ENCODE measurements around the gene NPIPA5. TPM values are rescaled to one million over a fixed set of nuclear protein-coding genes. Genes with fewer than 3 reads are reported as not detected.
"Not testable (repeated sequence)": the region's sequence is repeated elsewhere in the genome, so short reads cannot be mapped to it uniquely, and the experiment has no call there.

NPIPA5 gene
- total RNA-seq: 10 to 100 TPM in 1 of 4 donors, 1 to 10 TPM in 3; 5.0 to 18.5 (median 6.7) TPM
- polyA plus RNA-seq: 16.5 TPM
- long read RNA-seq, donor 1: 0 reads
- long read RNA-seq, donor 2: 0 reads
- long read RNA-seq, donor 3: 0 reads
- long read RNA-seq, donor 4: 0 reads

DNA sequence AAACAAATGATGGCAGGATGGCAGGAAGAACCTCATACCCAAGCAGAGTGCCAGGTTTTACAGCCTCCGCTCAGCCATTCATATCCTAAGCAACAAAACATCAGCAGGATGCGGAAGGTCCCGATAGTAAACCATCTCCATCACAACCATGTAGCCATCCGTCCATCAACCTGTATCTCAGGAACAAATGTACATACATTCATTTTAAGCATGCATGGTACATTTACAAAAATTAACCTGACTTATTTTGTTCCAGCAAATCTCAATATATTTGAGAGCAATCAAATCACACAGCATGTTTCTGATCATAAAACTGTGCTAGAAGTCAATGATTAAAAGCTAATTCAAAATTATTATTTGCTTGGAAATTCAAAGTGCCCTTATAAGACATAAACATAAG, at the start of gene NPIPA5:
Gene NPIPA5 (minus strand): TSS at position 101 of the 400 bp plus-strand sequence. CDS start 0 bp downstream, at position 101.
- intact Hi-C loops (cut with DNase I); H3K27ac ChIP-seq (ENCODE audit: low read length); ATAC-seq; DNase-seq; H3K9me3 ChIP-seq (ENCODE audit: control insufficient read depth, low read length); H3K27me3 ChIP-seq (ENCODE audit: control insufficient read depth, insufficient read depth); H3K4me1 ChIP-seq (ENCODE audit: control insufficient read depth, insufficient read depth, low read length); H3K4me3 ChIP-seq (ENCODE audit: low read length): not testable (repeated sequence)
- 96% methylated on average over 4 of the region's 4 CpGs for WGBS

DNA sequence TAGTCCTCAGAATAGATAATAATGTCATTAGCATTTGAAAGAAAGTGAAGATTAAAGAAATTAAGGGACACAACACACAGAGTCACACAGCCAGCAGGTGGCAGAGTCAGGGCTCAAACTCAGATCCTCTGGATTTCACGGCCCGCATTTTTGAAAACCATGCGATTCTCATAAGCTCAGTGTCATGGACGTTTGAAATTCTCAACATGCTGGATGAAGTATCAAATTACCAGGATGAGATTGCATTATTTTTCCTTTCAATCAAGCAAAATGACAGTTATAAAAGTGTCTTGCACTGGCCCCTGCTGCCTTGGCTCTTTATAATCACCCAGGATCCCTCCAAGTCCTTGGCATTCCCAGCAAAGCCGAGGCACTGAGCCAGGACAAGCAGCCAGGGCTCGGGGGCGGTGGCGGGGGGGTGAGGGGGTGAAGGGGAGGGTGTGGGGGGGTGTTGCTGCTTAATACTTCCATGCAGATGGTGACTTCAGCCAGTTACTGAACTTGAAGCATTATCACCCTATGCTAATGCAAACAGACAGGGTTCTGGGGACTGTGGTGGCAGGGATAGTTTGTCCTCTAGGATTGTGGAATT, 49.6 kb upstream of the NPIPA5 start:
- H3K4me1 ChIP-seq (ENCODE audit: control insufficient read depth, insufficient read depth, low read length): no peaks in the 10 kb centered on the region
- ATAC-seq: peak; percentile 91
- H3K27ac ChIP-seq (ENCODE audit: low read length): no peak overlapping the region
- intact Hi-C loops (cut with DNase I): loop anchor here in 3 of 4 donors (5.0 to 10.0 kb wide), 2 partner anchors 125 to 277 kb away; no protein-coding TSS in a partner anchor
- H3K9me3 ChIP-seq (ENCODE audit: control insufficient read depth, low read length): no peaks in the 10 kb centered on the region
- WGBS: 4% methylated on average over 8 of the region's 8 CpGs
- peak; percentile 78 to 89 (median 88) for DNase-seq
- H3K4me3 ChIP-seq (ENCODE audit: low read length): peak overlapping the region; percentile 38
- H3K27me3 ChIP-seq (ENCODE audit: control insufficient read depth, insufficient read depth): no peaks in the 10 kb centered on the region

DNA sequence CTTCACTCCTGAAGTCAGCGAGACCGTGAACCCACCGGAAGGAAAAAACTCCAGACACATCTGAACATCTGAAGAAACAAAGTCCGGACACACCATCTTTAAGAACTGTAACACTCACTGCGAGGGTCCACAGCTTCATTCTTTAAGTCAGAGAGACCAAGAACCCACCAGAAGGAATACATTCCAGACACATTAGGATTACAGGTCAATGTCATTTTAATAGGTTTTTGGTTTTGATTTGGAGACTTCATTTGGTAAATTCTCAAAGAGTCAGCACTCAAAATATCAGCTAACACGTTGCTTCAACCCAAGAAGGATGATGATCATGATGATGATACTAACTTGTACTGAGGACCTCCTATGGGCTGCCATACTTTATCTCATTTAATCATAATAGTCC, 48.7 kb upstream of the NPIPA5 start:
- intact Hi-C loops (cut with DNase I): loop anchor here in 3 of 4 donors (5.0 to 10.0 kb wide), 2 partner anchors 126 to 278 kb away; no protein-coding TSS in a partner anchor
- Histone ChIP-seq H3K4me3 (ENCODE audit: low read length) (no peak overlapping the region), H3K27me3 (ENCODE audit: control insufficient read depth, insufficient read depth) (no peaks in the 10 kb centered on the region), H3K27ac (ENCODE audit: low read length) (no peak overlapping the region), H3K4me1 (ENCODE audit: control insufficient read depth, insufficient read depth, low read length) (no peaks in the 10 kb centered on the region), H3K9me3 (ENCODE audit: control insufficient read depth, low read length) (no peaks in the 10 kb centered on the region)
- no peak for ATAC-seq
- WGBS: 84% methylated on average over 6 of the region's 6 CpGs
- no peak for DNase-seq

DNA sequence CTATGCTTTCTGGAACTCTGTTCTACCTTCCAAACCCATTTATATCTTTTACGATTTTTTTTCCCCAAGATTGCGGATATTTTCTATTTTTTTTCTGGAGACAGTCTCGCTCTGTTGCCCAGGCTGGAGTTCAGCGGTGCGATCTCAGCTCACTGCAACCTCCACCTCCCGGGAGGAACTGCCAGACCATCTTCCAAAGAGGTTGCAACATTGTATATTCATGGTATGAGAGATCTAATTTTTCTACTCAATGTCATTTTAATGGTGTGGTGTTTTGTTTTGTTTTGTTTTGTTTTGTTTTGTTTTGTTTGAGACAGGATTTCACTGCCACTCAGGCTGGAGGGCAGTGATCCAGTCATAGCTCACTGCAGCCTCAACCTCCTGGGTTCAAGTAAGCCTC, 47.8 kb upstream of the NPIPA5 start:
- H3K9me3 ChIP-seq (ENCODE audit: control insufficient read depth, low read length): no peaks in the 10 kb centered on the region
- WGBS: 76% methylated on average over 6 of the region's 6 CpGs
- H3K4me1 ChIP-seq (ENCODE audit: control insufficient read depth, insufficient read depth, low read length): no peaks in the 10 kb centered on the region
- no peak for ATAC-seq
- intact Hi-C loops (cut with DNase I): loop anchor here in 3 of 4 donors (5.0 to 10.0 kb wide), 2 partner anchors 126 to 279 kb away; no protein-coding TSS in a partner anchor
- DNase-seq: no peak
- no peak overlapping the region for H3K4me3 ChIP-seq (ENCODE audit: low read length)
- H3K27me3 ChIP-seq (ENCODE audit: control insufficient read depth, insufficient read depth): no peaks in the 10 kb centered on the region
- H3K27ac ChIP-seq (ENCODE audit: low read length): no peak overlapping the region

DNA sequence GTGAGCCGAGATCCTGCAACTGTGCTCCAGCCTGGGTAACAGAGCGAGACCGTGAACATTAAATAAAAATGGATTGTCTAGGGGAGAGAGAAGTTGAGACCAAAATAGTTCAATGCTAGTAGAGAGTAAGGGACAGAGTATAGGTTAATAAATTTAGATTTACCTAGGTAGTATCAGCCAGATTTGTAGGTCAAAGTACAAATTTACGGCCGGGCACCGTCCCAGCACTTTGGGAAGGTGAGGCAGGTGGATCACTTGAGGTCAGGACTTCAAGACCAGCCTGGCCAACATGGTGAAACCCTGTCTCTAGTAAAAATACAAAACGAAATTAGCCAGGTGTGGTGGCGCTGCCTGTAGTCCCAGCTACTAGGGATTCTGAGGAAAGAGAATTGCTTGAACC, 44.1 kb upstream of the NPIPA5 start:
- intact Hi-C loops (cut with DNase I): loop anchor here in 3 of 4 donors (10.0 kb wide), 1 partner anchor 283 kb away; no protein-coding TSS in a partner anchor
- H3K4me3 ChIP-seq (ENCODE audit: low read length): no peak overlapping the region
- WGBS: 82% methylated on average over 8 of the region's 8 CpGs
- no peaks in the 10 kb centered on the region for H3K9me3 ChIP-seq (ENCODE audit: control insufficient read depth, low read length)
- no peak overlapping the region for H3K27ac ChIP-seq (ENCODE audit: low read length)
- no peak for DNase-seq
- H3K4me1 ChIP-seq (ENCODE audit: control insufficient read depth, insufficient read depth, low read length): no peaks in the 10 kb centered on the region
- no peak for ATAC-seq
- no peaks in the 10 kb centered on the region for H3K27me3 ChIP-seq (ENCODE audit: control insufficient read depth, insufficient read depth)

DNA sequence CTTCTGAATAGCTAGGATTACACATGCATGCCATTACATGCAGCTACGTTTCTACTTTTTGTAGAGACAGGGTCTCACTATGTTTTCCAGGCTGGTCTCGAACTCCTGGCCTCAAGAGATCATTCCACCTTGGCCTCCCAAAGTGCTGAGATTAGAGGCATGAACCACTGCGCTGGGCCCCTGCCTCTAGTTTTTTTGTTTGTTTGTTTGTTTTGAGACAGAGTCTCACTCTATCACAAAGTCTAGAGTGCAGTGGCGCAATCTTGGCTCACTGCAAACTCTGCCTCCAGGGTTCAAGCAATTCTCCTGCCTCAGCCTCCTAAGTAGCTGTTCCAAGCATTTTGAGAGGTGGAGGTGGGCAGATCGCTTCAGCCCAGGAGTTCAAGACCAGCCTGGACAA, 43.6 kb upstream of the NPIPA5 start:
- H3K4me1 ChIP-seq (ENCODE audit: control insufficient read depth, insufficient read depth, low read length); DNase-seq; H3K9me3 ChIP-seq (ENCODE audit: control insufficient read depth, low read length); H3K27ac ChIP-seq (ENCODE audit: low read length); ATAC-seq; H3K27me3 ChIP-seq (ENCODE audit: control insufficient read depth, insufficient read depth); H3K4me3 ChIP-seq (ENCODE audit: low read length): not testable (repeated sequence)
- WGBS: 80% methylated on average over 5 of the region's 5 CpGs
- intact Hi-C loops (cut with DNase I): loop anchor here in 3 of 4 donors (10.0 kb wide), 1 partner anchor 283 kb away; no protein-coding TSS in a partner anchor

DNA sequence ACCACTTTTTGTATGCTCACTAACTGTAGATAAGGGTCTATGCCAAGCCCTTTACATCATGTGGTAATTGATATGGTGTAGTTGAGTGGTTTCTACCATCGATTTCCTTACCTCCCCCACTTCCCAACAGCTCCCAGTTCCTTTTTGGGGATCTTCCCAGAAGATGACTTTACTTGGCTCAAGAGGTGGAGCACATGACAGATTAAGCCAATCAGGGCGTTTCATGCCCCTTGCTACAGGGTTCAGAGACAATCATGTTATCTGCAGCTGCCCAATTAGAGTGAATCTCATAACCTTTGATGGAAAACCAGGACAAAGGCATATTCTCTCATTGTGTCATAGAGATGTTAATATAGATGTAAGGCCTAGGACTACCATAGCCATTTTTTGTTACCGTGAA, 40.1 kb upstream of the NPIPA5 start:
- intact Hi-C loops (cut with DNase I): no loop called here
- WGBS: 75% methylated on average over 3 of the region's 3 CpGs
- H3K27ac ChIP-seq (ENCODE audit: low read length): no peak overlapping the region
- ATAC-seq (no peak), DNase-seq (no peak)
- H3K4me3 ChIP-seq (ENCODE audit: low read length): no peak overlapping the region
- no peaks in the 10 kb centered on the region for H3K9me3 ChIP-seq (ENCODE audit: control insufficient read depth, low read length)
- no peaks in the 10 kb centered on the region for H3K4me1 ChIP-seq (ENCODE audit: control insufficient read depth, insufficient read depth, low read length)
- no peaks in the 10 kb centered on the region for H3K27me3 ChIP-seq (ENCODE audit: control insufficient read depth, insufficient read depth)

DNA sequence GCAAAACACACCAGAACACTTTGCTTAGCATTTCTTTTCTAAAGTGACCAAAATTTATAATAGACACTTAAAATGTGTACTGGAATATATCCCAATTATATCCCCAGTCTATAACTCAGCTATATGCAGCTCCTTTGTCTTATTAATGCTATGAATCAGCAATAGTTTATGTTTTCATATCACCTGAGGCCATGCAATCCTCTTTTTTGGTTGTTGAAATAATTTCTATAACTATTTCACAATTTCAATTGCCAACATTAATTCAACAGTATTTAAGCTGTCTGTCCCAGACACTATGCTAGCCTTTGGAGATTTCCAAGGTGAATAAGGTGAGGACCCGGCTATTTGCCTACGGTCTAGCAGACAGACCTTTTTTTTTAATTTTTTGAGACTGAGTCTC, 39.1 kb upstream of the NPIPA5 start:
- H3K4me3 ChIP-seq (ENCODE audit: low read length): no peak overlapping the region
- DNase-seq: no peak
- intact Hi-C loops (cut with DNase I): no loop called here
- no peak for ATAC-seq
- WGBS: 91% methylated on average over 2 of the region's 2 CpGs
- H3K27me3 ChIP-seq (ENCODE audit: control insufficient read depth, insufficient read depth): no peaks in the 10 kb centered on the region
- H3K9me3 ChIP-seq (ENCODE audit: control insufficient read depth, low read length): no peaks in the 10 kb centered on the region
- H3K4me1 ChIP-seq (ENCODE audit: control insufficient read depth, insufficient read depth, low read length): no peaks in the 10 kb centered on the region
- no peak overlapping the region for H3K27ac ChIP-seq (ENCODE audit: low read length)

DNA sequence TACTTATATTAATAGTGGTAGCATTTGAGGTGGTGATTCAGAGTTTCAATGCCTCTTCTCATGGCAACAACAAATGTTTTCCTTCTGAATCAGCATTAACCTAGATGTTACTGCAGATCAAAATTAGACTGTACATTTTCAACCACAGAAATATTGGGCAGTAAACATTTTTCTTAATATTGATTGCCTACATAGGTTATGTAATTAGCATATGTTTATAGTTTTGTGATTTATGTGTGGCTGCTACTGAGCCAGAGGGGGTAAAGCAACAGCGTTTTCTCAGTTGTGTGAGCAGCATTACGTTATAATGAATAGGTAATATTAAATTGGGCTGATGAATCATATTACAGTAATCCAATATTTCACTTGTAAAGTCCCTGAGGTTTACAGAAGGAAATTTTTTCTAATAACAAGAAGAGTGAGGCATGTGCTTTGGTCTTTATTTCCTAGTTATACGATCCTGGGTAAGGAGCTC, 37.5 kb upstream of the NPIPA5 start:
- 82% methylated on average over 3 of the region's 3 CpGs for WGBS
- DNase-seq: no peak
- no peaks in the 10 kb centered on the region for H3K27me3 ChIP-seq (ENCODE audit: control insufficient read depth, insufficient read depth)
- intact Hi-C loops (cut with DNase I): no loop called here
- H3K9me3 ChIP-seq (ENCODE audit: control insufficient read depth, low read length): no peaks in the 10 kb centered on the region
- no peak overlapping the region for H3K27ac ChIP-seq (ENCODE audit: low read length)
- H3K4me1 ChIP-seq (ENCODE audit: control insufficient read depth, insufficient read depth, low read length): no peaks in the 10 kb centered on the region
- H3K4me3 ChIP-seq (ENCODE audit: low read length): no peak overlapping the region
- ATAC-seq: no peak

DNA sequence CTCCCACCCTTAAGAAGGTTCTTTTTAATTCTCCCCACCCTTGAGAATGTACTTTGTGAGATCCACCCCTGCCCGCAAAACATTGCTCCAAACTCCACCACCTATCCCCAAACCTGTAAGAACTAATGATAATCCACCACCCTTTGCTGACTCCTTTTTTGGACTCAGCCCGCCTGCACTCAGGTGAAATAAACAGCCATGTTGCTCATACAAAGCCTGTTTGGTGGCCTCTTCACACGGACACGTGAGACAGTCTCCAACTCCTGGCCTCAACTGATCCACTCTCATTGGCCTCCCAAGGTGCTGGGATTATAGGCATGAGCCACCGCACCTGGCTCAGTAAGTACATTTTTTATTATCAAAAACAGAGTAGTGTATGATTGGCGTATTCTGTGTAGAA, 31.4 kb upstream of the NPIPA5 start:
- DNase-seq; ATAC-seq; intact Hi-C loops (cut with DNase I); H3K27ac ChIP-seq (ENCODE audit: low read length); H3K4me1 ChIP-seq (ENCODE audit: control insufficient read depth, insufficient read depth, low read length); H3K9me3 ChIP-seq (ENCODE audit: control insufficient read depth, low read length); H3K4me3 ChIP-seq (ENCODE audit: low read length); H3K27me3 ChIP-seq (ENCODE audit: control insufficient read depth, insufficient read depth): not testable (repeated sequence)
- WGBS: 96% methylated on average over 6 of the region's 6 CpGs

DNA sequence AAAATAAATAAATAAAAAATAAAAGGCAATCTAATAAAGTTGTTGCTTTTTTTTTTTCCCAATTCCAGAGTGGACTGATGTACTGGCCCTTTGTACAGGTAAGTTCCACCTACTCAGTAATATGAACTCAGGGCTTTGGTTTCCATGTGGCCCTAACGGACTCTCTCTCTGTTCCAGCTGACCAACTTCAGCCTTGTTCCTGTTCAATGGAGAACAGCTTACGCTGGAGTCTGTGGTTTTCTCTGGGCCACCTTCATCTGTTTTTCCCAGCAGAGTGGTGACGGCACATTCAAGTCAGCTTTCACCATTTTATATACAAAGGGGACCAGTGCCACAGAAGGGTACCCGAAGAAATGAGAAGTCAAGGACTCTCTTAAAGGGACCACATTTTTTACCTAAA, 29.7 kb upstream of the NPIPA5 start:
- H3K9me3 ChIP-seq (ENCODE audit: control insufficient read depth, low read length): not testable (repeated sequence)
- WGBS: 76% methylated on average over 4 of the region's 4 CpGs

More for the DNA sequence above, 29.7 kb upstream of the NPIPA5 start:
- H3K4me3 ChIP-seq (ENCODE audit: low read length); DNase-seq; H3K27ac ChIP-seq (ENCODE audit: low read length); H3K4me1 ChIP-seq (ENCODE audit: control insufficient read depth, insufficient read depth, low read length); H3K27me3 ChIP-seq (ENCODE audit: control insufficient read depth, insufficient read depth); ATAC-seq; intact Hi-C loops (cut with DNase I): not testable (repeated sequence)

All from right cardiac atrium (tissue), 5 donors.